Colonic mucosa (tissue), 4 donors: ENCODE results near the gene TRIM22. TPM values are rescaled to one million over a fixed set of nuclear protein-coding genes. Genes with fewer than 3 reads are reported as not detected.

Source experiments
- DNase-seq: peaks from one replicate; pipeline ENCODE4 v3.0.0-alpha.2; 2020
- H3K27ac ChIP-seq: fragments of 200-600 bp; one replicate; pipeline ENCODE4 v1.8.0; 2021
- H3K27me3 ChIP-seq: fragments of 200-600 bp; one replicate; pipeline ENCODE4 v1.8.0; 2021
- H3K36me3 ChIP-seq: fragments of 200-600 bp; one replicate; pipeline ENCODE4 v1.8.0; 2021
- H3K4me1 ChIP-seq: fragments of 200-600 bp; one replicate; pipeline ENCODE4 v1.8.0; 2021; ENCODE audit warnings: mild to moderate bottlenecking
- H3K4me3 ChIP-seq: fragments of 200-600 bp; one replicate; pipeline ENCODE4 v1.8.0; 2021
- H3K9ac ChIP-seq, 2 donors: one replicate each; pipeline ENCODE4 v1.7.0; 2013; ENCODE audit warnings: control low read depth in 2 of 2, low read depth in 2 of 2, low read length in 2 of 2
- H3K9me3 ChIP-seq: fragments of 200-600 bp; one replicate; pipeline ENCODE4 v1.8.0; 2021
- intact Hi-C: fragments of 100-400 bp; cut with DNase I; formaldehyde crosslinking; loops from one replicate; pipeline ENCODE4 v1.14.1; 2022
- total RNA-seq, 2 donors: library from RNA; stranded (reverse); fragmentation: NEBNext Ultra II Directional in 1 of 2; extraction: Animal tissue kit (Norgen Biotek cat#: 25700) in 1 of 2; gene quantifications; one replicate each; pipeline ENCODE4 v1.2.1, GENCODE V29; 2021
- TF ChIP-seq, protein P1 (sequence below): fragments of 200-600 bp; IDR thresholded peaks from one replicate; pipeline ENCODE4 v1.8.0; 2022; ENCODE audit warnings: antibody characterized with exemption, mild to moderate bottlenecking
- donor health status: healthy.
- donor health status: DM: no; HTN: no; CAD: no.
- donor health status: DM: no; HTN: no; CAD: no.

The TRIM22 gene
- total RNA-seq, 2 donors from 2014 or later, result 16.6 to 17.7 TPM

- H3K36me3 ChIP-seq, result no peaks in the 10 kb centered on the region
- TF ChIP-seq, protein P1, sequence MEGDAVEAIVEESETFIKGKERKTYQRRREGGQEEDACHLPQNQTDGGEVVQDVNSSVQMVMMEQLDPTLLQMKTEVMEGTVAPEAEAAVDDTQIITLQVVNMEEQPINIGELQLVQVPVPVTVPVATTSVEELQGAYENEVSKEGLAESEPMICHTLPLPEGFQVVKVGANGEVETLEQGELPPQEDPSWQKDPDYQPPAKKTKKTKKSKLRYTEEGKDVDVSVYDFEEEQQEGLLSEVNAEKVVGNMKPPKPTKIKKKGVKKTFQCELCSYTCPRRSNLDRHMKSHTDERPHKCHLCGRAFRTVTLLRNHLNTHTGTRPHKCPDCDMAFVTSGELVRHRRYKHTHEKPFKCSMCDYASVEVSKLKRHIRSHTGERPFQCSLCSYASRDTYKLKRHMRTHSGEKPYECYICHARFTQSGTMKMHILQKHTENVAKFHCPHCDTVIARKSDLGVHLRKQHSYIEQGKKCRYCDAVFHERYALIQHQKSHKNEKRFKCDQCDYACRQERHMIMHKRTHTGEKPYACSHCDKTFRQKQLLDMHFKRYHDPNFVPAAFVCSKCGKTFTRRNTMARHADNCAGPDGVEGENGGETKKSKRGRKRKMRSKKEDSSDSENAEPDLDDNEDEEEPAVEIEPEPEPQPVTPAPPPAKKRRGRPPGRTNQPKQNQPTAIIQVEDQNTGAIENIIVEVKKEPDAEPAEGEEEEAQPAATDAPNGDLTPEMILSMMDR, result no peak
- no peaks in the 10 kb centered on the region for H3K9me3 ChIP-seq
- H3K27me3 ChIP-seq, result no peaks in the 10 kb centered on the region
- intact Hi-C loops, result no loop called here
- no peaks in the 10 kb centered on the region for H3K4me1 ChIP-seq
- H3K27ac ChIP-seq, result no peak within 1 kb of the TSS
- no peak within 1 kb of the TSS for H3K4me3 ChIP-seq
- no peak within 1 kb of the TSS for H3K9ac ChIP-seq
- DNase-seq, result no peak
These were observed 46.8 kb downstream of the TRIM22 start, which contains the start of gene OR56B1 for GRCh38 chr11:5736396-5736795. OR56B1 (plus strand) TSS chr11:5736448; CDS start chr11:5736517, 69 bp downstream.

GRCh38 chr11:5737091-5737490, 47.5 kb downstream of the TRIM22 start:
- intact Hi-C loops, result no loop called here
- no peak overlapping the region for H3K27ac ChIP-seq
- DNase-seq, result no peak

GRCh38 chr11:5737670-5738392, 48.2 kb downstream of the TRIM22 start:
- H3K27me3 ChIP-seq, result no peaks in the 10 kb centered on the region
- TF ChIP-seq, protein P1, result no peak
- H3K4me1 ChIP-seq, result no peaks in the 10 kb centered on the region
- intact Hi-C loops, result no loop called here
- no peaks in the 10 kb centered on the region for H3K36me3 ChIP-seq
- no peak for DNase-seq
- H3K9ac ChIP-seq, result no peak overlapping the region
- no peak overlapping the region for H3K4me3 ChIP-seq
- no peaks in the 10 kb centered on the region for H3K9me3 ChIP-seq
- H3K27ac ChIP-seq, result no peak overlapping the region

More at GRCh38 chr11:5737091-5737490, 47.5 kb downstream of the TRIM22 start:
- no peaks in the 10 kb centered on the region for H3K9me3 ChIP-seq
- H3K36me3 ChIP-seq, result no peaks in the 10 kb centered on the region
- no peak overlapping the region for H3K9ac ChIP-seq
- no peak overlapping the region for H3K4me3 ChIP-seq
- H3K27me3 ChIP-seq, result no peaks in the 10 kb centered on the region
- TF ChIP-seq, protein P1, result no peak
- H3K4me1 ChIP-seq, result no peaks in the 10 kb centered on the region

GRCh38 chr11:5738431-5738830, 48.8 kb downstream of the TRIM22 start:
- Histone ChIP-seq H3K27ac (no peak overlapping the region), H3K36me3 (no peaks in the 10 kb centered on the region), H3K9ac (no peak overlapping the region), H3K4me3 (no peak overlapping the region), H3K27me3 (no peaks in the 10 kb centered on the region), H3K4me1 (no peaks in the 10 kb centered on the region), H3K9me3 (no peaks in the 10 kb centered on the region)
- TF ChIP-seq, protein P1, result no peak
- no peak for DNase-seq
- intact Hi-C loops, result no loop called here

- no peaks in the 10 kb centered on the region for H3K27me3 ChIP-seq
- TF ChIP-seq, protein P1, result no peak
- DNase-seq, result no peak
- H3K4me3 ChIP-seq, result no peak overlapping the region
- H3K9ac ChIP-seq, result no peak overlapping the region
- no peak overlapping the region for H3K27ac ChIP-seq
- H3K4me1 ChIP-seq, result no peaks in the 10 kb centered on the region
- no peaks in the 10 kb centered on the region for H3K36me3 ChIP-seq
- intact Hi-C loops, result no loop called here
- no peaks in the 10 kb centered on the region for H3K9me3 ChIP-seq
These were observed 57.0 kb downstream of the TRIM22 start for GRCh38 chr11:5746614-5747013.
